ENCODE data around the gene TRAPPC13. TPM values are rescaled to one million over a fixed set of nuclear protein-coding genes. Genes with fewer than 3 reads are reported as not detected.
A peak's percentile ranks its signal among the peaks of the same experiment; 100 is the strongest.
"Not testable (repeated sequence)": the region's sequence is repeated elsewhere in the genome, so short reads cannot be mapped to it uniquely, and the experiment has no call there.

The TRAPPC13 gene
- total RNA-seq (2014; rRNA removed; shearing (Covaris generic)), result 32.4 and 42.8 TPM in 2 replicates

GRCh38 chr5:65624571-65625555 is at the start of gene TRAPPC13, which contains the start of gene SHLD3:
TSS of gene TRAPPC13 (plus strand) at chr5:65625027. CDS start at chr5:65625061, 34 bp downstream.
TSS of gene SHLD3 (plus strand) at chr5:65625027. CDS start at chr5:65629588, 4,561 bp downstream.
- DNase-seq (ENCODE audit: low read depth), result peak; percentile 86

- peak; percentile 0 for DNase-seq (ENCODE audit: low read depth)
Measured at GRCh38 chr5:65577141-65577540, 47.7 kb upstream of the TRAPPC13 start.

- DNase-seq (ENCODE audit: low read depth), result no peak
Measured at GRCh38 chr5:65588694-65589093, 36.1 kb upstream of the TRAPPC13 start.

GRCh38 chr5:65601761-65602160 is 23.1 kb upstream of the TRAPPC13 start:
- not testable (repeated sequence) for DNase-seq (ENCODE audit: low read depth)

GRCh38 chr5:65611524-65611923 is 13.3 kb upstream of the TRAPPC13 start:
- DNase-seq (ENCODE audit: low read depth), result no peak

- DNase-seq (ENCODE audit: low read depth), result no peak
Measured at GRCh38 chr5:65612298-65612907, 12.4 kb upstream of the TRAPPC13 start.

- DNase-seq (ENCODE audit: low read depth), result no peak
Measured at GRCh38 chr5:65620021-65620420, 4.8 kb upstream of the TRAPPC13 start.

- not testable (repeated sequence) for DNase-seq (ENCODE audit: low read depth)
Measured at GRCh38 chr5:65621961-65622360, 2.9 kb upstream of the TRAPPC13 start.

GRCh38 chr5:65623482-65623881 is 1.3 kb upstream of the TRAPPC13 start:
- peak; percentile 0 for DNase-seq (ENCODE audit: low read depth)

GRCh38 chr5:65624025-65624570 is 729 bp upstream of the TRAPPC13 start, which contains the start of gene TRIM23:
TSS of gene TRIM23 (minus strand) at chr5:65624333. CDS start at chr5:65624274, 59 bp downstream.
- peak; percentile 89 for DNase-seq (ENCODE audit: low read depth)

- DNase-seq (ENCODE audit: low read depth), result peak; percentile 8
Measured at GRCh38 chr5:65625743-65626142, 916 bp downstream of the TRAPPC13 start.

- no peak for DNase-seq (ENCODE audit: low read depth)
Measured at GRCh38 chr5:65630981-65631380, 6.2 kb downstream of the TRAPPC13 start.

- DNase-seq (ENCODE audit: low read depth), result no peak
Measured at GRCh38 chr5:65640240-65640639, 15.4 kb downstream of the TRAPPC13 start.

GRCh38 chr5:65646938-65647337 is 22.1 kb downstream of the TRAPPC13 start:
- DNase-seq (ENCODE audit: low read depth), result no peak

GRCh38 chr5:65647941-65648340 is 23.1 kb downstream of the TRAPPC13 start:
- no peak for DNase-seq (ENCODE audit: low read depth)

- no peak for DNase-seq (ENCODE audit: low read depth)
Measured at GRCh38 chr5:65651144-65651543, 26.3 kb downstream of the TRAPPC13 start.

GRCh38 chr5:65654713-65655112 is 29.9 kb downstream of the TRAPPC13 start:
- no peak for DNase-seq (ENCODE audit: low read depth)

GRCh38 chr5:65663804-65664521 is 39.1 kb downstream of the TRAPPC13 start:
- peak; percentile 15 for DNase-seq (ENCODE audit: low read depth)

- no peak for DNase-seq (ENCODE audit: low read depth)
Measured at GRCh38 chr5:65668696-65669095, 43.9 kb downstream of the TRAPPC13 start.

- DNase-seq (ENCODE audit: low read depth), result no peak
Measured at GRCh38 chr5:65672796-65673195, 48.0 kb downstream of the TRAPPC13 start.

GRCh38 chr5:65674749-65675148 is 49.9 kb downstream of the TRAPPC13 start:
- DNase-seq (ENCODE audit: low read depth), result no peak

GRCh38 chr5:65676056-65676455 is 51.2 kb downstream of the TRAPPC13 start:
- DNase-seq (ENCODE audit: low read depth), result not testable (repeated sequence)
